Common myeloid progenitor, CD34-positive (primary cell): Measurements from ENCODE around the gene SLC34A3.

Experiments used
- CTCF ChIA-PET: fragments of 350-600 bp; sonication (Branson Sonifier 250); formaldehyde crosslinking; loops from one replicate; lab custom pipeline; 2021; ENCODE audit warnings: antibody characterized with exemption; lab: Charles Lee
- POLR2A ChIA-PET: fragments of 350-600 bp; sonication (Branson Sonifier 250); formaldehyde crosslinking; loops from one replicate; lab custom pipeline; 2021; ENCODE audit warnings: antibody characterized with exemption; lab: Charles Lee
- DNase-seq, 3 donors: peaks; one replicate each; pipeline versions ENCODE4 v3.0.0 to v3.0.0-alpha.2; 2013
- H3K27ac ChIP-seq, 2 experiments: 1 replicate in 1 of 2; 2 replicates in 1 of 2; pipeline ENCODE4 v1.7.0; 2013; ENCODE audit warnings: inconsistent platforms in 2 of 2, low read length in 2 of 2, mild to moderate bottlenecking in 2 of 2, low read depth in 1 of 2, moderate library complexity in 1 of 2; ENCODE audit not compliant: severe bottlenecking in 2 of 2, insufficient read depth in 1 of 2, poor library complexity in 1 of 2
- H3K27me3 ChIP-seq, 5 experiments: replicated peaks in 2 of 5; 1 replicate in 3 of 5; 2 replicates in 2 of 5; pipeline versions ENCODE4 v1.6.1 to v1.7.0; 2013; ENCODE audit warnings: low read length in 4 of 5, mild to moderate bottlenecking in 2 of 5, moderate library complexity in 2 of 5, inconsistent platforms in 1 of 5; ENCODE audit not compliant: insufficient read depth in 5 of 5, control insufficient read depth in 4 of 5
- H3K36me3 ChIP-seq, 4 experiments: 1 replicate in 2 of 4; 2 replicates in 2 of 4; pipeline versions ENCODE4 v1.6.1 to v1.7.0; 2013; ENCODE audit warnings: low read length in 3 of 4, control low read depth in 1 of 4, mild to moderate bottlenecking in 1 of 4; ENCODE audit not compliant: control insufficient read depth in 4 of 4, insufficient read depth in 4 of 4
- H3K4me1 ChIP-seq, 4 experiments: 1 replicate in 3 of 4; 2 replicates in 1 of 4; pipeline versions ENCODE4 v1.6.1 to v1.7.1; 2013; ENCODE audit warnings: low read length in 3 of 4, mild to moderate bottlenecking in 3 of 4, control low read depth in 1 of 4, inconsistent platforms in 1 of 4, moderate library complexity in 1 of 4; ENCODE audit not compliant: control insufficient read depth in 4 of 4, insufficient read depth in 4 of 4; ENCODE audit errors: control extremely low read depth in 1 of 4
- H3K4me3 ChIP-seq, 7 experiments: 1 replicate in 4 of 7; 2 replicates in 3 of 7; pipeline versions ENCODE4 v1.5.1 to v1.7.0; 2013; ENCODE audit warnings: mild to moderate bottlenecking in 7 of 7, low read length in 6 of 7, moderate library complexity in 6 of 7, inconsistent platforms in 2 of 7, low read depth in 2 of 7, control low read depth in 1 of 7; ENCODE audit not compliant: insufficient read depth in 4 of 7, control insufficient read depth in 1 of 7; ENCODE audit errors: extremely low read depth in 1 of 7
- H3K9me3 ChIP-seq, 5 experiments: 1 replicate in 4 of 5; 2 replicates in 1 of 5; pipeline versions ENCODE4 v1.6.1 to v1.7.1; 2013; ENCODE audit warnings: low read length in 4 of 5, mild to moderate bottlenecking in 2 of 5, inconsistent platforms in 1 of 5, low read depth in 1 of 5, moderate library complexity in 1 of 5; ENCODE audit not compliant: control insufficient read depth in 4 of 5, insufficient read depth in 2 of 5; ENCODE audit errors: control extremely low read depth in 1 of 5
- WGBS: methylation state at CpG from one replicate; pipeline ENCODE4 v1.1.5; 2013; ENCODE audit not compliant: insufficient coverage; 5-methylcytosine and 5-hydroxymethylcytosine counted together

The SLC34A3 gene

GRCh38 chr9:137233143-137233980, 2.7 kb downstream of the SLC34A3 start:
- Histone ChIP-seq H3K9me3 (no peaks in the 10 kb centered on the region), H3K27ac (no peak overlapping the region), H3K4me1 (peaks cover 0 to 38% (median 28%) of the 10 kb centered on the region in 4 experiments), H3K4me3 (no peak overlapping the region), H3K36me3 (no peaks in the 10 kb centered on the region), H3K27me3 (peaks cover 0 to 25% (median 0%) of the 10 kb centered on the region in 5 experiments)
- ChIA-PET POLR2A (no interaction called here), CTCF (interaction anchor here (0.5 to 1.1 kb wide), 3 partner anchors 99 to 115 kb away, joined by 3 to 4 read pairs (median 3); no protein-coding TSS in a partner anchor)
- WGBS = 94% methylated on average over 36 of the region's 40 CpGs
- no peak for DNase-seq

DNA sequence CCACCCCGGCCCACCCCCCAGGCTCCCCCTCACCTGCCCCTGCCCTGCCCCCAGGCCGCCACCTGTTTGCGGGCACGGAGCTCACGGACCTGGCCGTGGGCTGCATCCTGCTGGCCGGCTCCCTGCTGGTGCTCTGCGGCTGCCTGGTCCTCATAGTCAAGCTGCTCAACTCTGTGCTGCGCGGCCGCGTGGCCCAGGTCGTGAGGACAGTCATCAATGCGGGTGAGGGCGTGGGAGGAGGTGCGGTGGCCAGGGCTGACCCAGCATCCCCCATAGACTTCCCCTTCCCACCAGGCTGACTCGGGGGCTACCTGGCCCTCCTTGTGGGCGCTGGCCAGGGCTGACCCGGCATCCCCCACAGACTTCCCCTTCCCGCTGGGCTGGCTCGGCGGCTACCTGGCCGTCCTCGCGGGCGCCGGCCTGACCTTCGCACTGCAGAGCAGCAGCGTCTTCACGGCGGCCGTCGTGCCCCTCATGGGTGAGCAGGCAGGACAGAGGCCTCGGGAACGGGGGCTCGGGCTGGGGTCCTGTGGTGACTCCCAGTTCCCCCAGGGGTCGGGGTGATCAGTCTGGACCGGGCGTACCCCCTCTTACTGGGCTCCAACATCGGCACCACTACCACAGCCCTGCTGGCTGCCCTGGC, 3.5 kb downstream of the SLC34A3 start:
- peaks cover 0 to 47% (median 34%) of the 10 kb centered on the region in 4 experiments for H3K4me1 ChIP-seq
- CTCF ChIA-PET = interaction anchor here (0.8 to 4.8 kb wide), 3 partner anchors 8 to 116 kb away, joined by 3 to 25 read pairs (median 3); partner anchors contain the start of genes CYSRT1 and RNF224
- H3K4me3 ChIP-seq = no peak overlapping the region
- H3K27ac ChIP-seq = no peak overlapping the region
- peaks cover 0 to 17% (median 0%) of the 10 kb centered on the region in 5 experiments for H3K27me3 ChIP-seq
- WGBS = 77% methylated on average over 38 of the region's 40 CpGs
- POLR2A ChIA-PET = no interaction called here
- H3K9me3 ChIP-seq = no peaks in the 10 kb centered on the region
- H3K36me3 ChIP-seq = no peaks in the 10 kb centered on the region
- DNase-seq = no peak

DNA sequence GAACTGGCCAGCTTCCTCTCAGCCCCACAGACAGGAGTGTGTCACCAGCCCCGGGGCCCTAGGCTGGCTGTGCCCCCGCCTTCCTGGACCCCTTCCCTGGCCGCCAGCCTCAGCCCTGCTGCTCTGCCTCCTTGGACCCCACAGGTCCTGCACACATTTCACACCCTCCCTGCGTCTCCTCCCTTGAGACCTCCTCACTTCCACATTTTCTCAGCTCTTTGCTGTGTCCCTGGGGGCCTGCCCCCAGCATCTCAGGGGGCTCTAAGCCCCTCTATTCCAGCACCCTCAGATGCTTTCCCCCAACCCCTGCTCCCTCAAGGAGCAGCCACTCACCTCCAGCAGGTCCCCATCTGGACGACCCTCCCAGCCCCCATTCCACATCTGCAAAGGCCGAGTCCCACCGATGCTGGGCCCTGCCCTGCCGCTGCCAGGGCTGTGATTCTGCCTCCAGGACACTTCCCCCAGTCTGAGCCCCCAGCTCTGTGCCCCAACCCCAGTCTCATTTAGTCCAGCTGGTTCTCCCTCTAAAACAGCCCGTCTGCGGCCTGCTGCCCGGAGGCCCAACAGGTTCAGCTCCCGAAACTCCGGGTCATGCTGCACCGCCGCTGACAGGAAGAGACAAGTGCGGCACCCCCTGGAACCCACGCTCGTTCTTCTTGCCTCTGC, 4.2 kb downstream of the SLC34A3 start:
- H3K27ac ChIP-seq = no peak overlapping the region
- DNase-seq = no peak
- H3K36me3 ChIP-seq = no peaks in the 10 kb centered on the region
- WGBS = 80% methylated on average over 12 of the region's 18 CpGs
- H3K27me3 ChIP-seq = peaks cover 0 to 10% (median 0%) of the 10 kb centered on the region in 5 experiments
- H3K4me1 ChIP-seq = peaks cover 0 to 52% (median 39%) of the 10 kb centered on the region in 4 experiments
- ChIA-PET POLR2A (no interaction called here), CTCF (interaction anchor here (0.7 to 4.8 kb wide), 4 partner anchors 9 to 120 kb away, joined by 3 to 25 read pairs (median 3); partner anchors contain the start of genes CYSRT1 and RNF224)
- H3K4me3 ChIP-seq = peak overlapping the region in 1 of 7 experiments; percentile 61
- no peaks in the 10 kb centered on the region for H3K9me3 ChIP-seq

DNA sequence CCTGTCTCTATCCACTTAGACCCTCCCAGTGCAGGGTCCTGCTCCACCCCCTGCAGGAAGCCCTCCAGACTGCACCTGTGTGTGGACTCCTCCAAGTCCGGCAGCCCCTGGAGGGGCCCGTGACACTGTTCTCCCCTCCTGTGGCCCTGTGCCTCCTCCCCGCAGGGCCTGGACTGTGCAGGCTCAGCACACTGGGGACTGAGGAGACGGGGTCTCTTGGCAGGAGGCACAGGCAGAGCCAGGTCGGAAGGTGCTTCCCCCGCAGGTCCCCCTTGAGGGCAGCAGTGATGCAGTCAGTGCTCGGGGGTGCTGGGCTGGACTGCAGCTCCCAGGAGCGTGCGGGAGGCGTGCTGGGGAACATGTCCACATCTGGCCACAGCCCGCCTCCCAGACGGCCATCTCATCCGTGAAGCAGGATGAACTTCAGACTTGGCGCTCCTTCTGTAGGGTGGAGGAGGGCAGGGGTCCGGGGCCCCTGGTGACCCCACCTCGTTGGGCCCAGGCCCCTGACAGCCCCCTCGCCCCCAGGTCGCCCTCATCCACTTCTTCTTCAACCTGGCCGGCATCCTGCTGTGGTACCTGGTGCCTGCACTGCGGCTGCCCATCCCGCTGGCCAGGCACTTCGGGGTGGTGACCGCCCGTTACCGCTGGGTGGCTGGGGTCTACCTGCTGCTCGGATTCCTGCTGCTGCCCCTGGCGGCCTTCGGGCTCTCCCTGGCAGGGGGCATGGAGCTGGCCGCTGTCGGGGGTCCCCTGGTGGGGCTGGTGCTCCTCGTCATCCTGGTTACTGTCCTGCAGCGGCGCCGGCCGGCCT, 4.9 kb downstream of the SLC34A3 start:
- Histone ChIP-seq H3K4me1 (peaks cover 0 to 52% (median 44%) of the 10 kb centered on the region in 4 experiments), H3K36me3 (no peaks in the 10 kb centered on the region), H3K4me3 (peak overlapping the region in 4 of 7 experiments; percentile 38 to 70 (median 56)), H3K27ac (no peak overlapping the region), H3K9me3 (no peaks in the 10 kb centered on the region), H3K27me3 (peaks cover 0 to 7% (median 0%) of the 10 kb centered on the region in 5 experiments)
- WGBS = 72% methylated on average over 25 of the region's 35 CpGs
- POLR2A ChIA-PET = interaction anchor here (0.5 to 1.2 kb wide), 2 partner anchors 8 to 700 kb away, joined by 4 to 5 read pairs; partner anchors contain the start of gene RNF224
- CTCF ChIA-PET = interaction anchor here (0.9 to 4.8 kb wide), 8 partner anchors 9 to 200 kb away, joined by 3 to 25 read pairs (median 4); partner anchors contain the start of genes CYSRT1, RNF224 and TMEM210
- DNase-seq = no peak

DNA sequence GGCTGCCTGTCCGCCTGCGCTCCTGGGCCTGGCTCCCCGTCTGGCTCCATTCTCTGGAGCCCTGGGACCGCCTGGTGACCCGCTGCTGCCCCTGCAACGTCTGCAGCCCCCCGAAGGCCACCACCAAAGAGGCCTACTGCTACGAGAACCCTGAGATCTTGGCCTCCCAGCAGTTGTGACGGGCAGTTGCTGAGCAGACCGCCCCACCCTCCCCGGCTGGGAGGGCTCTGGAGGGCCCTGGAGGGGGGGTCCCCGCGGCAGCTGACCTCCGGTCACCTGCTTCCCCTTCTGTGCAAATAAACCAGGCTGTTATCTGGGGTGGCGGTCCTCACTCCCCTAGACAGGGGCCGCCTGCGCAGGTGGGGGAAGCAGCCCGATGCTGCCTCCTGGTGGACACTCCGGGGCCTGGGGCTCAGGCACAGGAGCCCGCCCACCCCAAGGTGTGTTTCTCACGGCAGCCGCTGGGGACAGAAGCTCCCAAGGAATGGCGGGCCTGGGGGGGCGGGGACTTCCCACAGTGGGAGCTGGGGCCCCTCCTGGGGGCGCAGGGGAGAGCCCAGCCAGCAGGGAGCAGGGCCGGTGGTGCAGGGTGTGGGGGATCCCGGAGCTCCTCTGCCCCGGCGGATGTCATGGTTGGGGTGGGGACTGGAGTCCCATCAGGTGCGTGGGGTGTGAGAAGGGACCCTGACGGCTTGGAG, 5.7 kb downstream of the SLC34A3 start:
- H3K9me3 ChIP-seq = no peaks in the 10 kb centered on the region
- H3K36me3 ChIP-seq = no peaks in the 10 kb centered on the region
- peak overlapping the region in 5 of 7 experiments; percentile 38 to 70 (median 52) for H3K4me3 ChIP-seq
- peaks cover 0 to 7% (median 0%) of the 10 kb centered on the region in 5 experiments for H3K27me3 ChIP-seq
- 6% methylated on average over 26 of the region's 31 CpGs for WGBS
- ChIA-PET CTCF (interaction anchor here (0.6 to 4.8 kb wide), 20 partner anchors 10 to 458 kb away, joined by 3 to 25 read pairs (median 4); partner anchors contain the start of genes ANAPC2, CYSRT1, RNF224 and SSNA1), POLR2A (interaction anchor here (0.5 to 1.2 kb wide), 3 partner anchors 9 to 701 kb away, joined by 4 to 5 read pairs (median 4); partner anchors contain the start of gene RNF224)
- peak; percentile 88 to 93 (median 92) for DNase-seq
- peaks cover 0 to 52% (median 45%) of the 10 kb centered on the region in 4 experiments for H3K4me1 ChIP-seq
- peak overlapping the region in 1 of 2 experiments; percentile 54 for H3K27ac ChIP-seq
